Activated CD4-positive, alpha-beta T cell treated with anti-CD3 and anti-CD28 coated beads, Interleukin-2, amount 50 U/mL, for 4 hours (primary cell): ENCODE results near the gene TAC3.
"Not testable (repeated sequence)": the region's sequence is repeated elsewhere in the genome, so short reads cannot be mapped to it uniquely, and the experiment has no call there.

Experiments
- DNase-seq, 2 experiments: peaks; one replicate each; pipeline ENCODE4 v3.0.0-alpha.2; 2020

TAC3 gene

DNA sequence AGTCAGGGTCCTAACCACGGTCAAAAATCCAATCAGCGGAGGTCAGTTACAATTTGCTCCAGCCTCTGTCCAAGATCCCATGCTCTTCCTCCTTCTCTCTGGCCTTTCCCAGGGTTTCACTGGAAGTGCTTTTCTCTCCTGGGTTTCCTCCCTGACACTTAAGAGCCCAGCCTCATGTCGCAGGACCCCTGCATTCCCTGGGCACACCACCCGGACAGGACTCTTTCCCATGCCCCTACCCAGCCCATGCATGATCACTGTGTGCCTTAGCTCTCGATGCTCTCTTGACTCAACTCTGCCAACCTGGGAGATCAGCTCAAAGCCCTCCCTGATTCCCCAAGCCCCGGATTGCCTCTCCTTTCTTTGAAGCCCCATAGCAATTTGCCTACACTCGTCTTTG is 15.5 kb upstream of the TAC3 start:
- no peak for DNase-seq

DNA sequence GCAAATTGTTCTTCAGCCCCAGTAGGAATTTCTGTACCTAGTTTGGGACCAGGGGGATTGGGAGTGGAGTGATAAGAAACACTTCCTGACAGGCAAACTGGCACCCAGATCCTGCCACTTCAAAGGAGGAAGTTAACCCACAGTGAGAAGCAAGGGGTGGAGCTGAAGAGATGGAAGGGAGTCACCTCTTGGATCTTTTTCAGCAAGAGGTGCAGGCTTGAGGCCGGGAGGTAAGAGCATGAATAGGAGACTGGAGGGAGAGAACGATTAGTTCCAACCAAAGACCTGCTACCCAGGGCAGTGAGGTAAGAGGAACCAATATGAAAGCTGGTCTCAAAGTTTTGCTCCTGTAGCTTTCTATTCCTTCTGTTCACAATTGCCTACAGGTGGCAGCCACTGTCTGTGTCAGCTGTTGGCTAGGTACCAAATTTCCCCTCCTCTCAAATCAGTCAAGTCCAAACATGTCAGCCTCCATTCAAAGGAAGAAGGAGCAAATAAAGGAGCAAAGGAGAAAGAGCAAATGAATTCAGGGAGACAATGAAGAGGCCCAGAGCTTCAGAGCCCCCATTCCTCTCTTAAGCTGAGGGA is 14.9 kb upstream of the TAC3 start:
- DNase-seq: no peak

DNA sequence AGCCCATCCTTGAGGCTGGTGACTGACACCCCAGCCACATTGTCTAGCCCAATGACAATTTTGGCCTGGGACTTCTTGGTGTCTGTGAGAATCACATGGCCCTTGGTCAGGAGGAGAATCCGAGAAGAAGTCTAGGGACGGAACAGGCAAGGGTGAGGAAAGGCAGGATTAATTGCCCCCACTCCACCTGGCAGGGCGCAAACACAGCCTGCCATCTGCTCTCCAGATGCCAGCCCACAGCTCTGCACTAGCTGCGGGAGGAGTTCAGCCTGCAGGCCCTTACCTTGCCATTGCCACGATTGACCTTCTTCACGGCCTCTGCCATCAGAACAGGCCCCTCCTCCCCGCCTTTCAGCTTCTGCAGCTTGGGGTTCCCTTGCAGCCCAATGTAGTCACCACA is 13.1 kb upstream of the TAC3 start:
- DNase-seq: no peak

DNA sequence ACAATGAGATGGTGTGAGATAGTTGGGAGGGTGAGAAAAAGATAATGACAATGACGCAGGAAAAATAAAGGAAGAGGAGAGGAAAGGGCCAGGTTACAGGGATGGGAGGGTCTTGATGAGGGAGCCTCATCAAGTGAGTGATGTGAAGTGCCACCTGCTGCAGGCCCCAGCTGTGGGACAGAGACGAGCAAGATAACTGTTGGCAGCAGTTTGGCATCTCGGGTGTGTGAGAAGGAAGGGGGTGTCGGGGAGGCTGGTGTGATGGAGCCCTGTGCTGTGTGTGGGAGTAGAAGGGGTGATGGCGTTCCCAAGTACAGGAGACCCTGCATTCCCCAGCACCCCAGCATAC is 11.4 kb upstream of the TAC3 start:
- DNase-seq: no peak

DNA sequence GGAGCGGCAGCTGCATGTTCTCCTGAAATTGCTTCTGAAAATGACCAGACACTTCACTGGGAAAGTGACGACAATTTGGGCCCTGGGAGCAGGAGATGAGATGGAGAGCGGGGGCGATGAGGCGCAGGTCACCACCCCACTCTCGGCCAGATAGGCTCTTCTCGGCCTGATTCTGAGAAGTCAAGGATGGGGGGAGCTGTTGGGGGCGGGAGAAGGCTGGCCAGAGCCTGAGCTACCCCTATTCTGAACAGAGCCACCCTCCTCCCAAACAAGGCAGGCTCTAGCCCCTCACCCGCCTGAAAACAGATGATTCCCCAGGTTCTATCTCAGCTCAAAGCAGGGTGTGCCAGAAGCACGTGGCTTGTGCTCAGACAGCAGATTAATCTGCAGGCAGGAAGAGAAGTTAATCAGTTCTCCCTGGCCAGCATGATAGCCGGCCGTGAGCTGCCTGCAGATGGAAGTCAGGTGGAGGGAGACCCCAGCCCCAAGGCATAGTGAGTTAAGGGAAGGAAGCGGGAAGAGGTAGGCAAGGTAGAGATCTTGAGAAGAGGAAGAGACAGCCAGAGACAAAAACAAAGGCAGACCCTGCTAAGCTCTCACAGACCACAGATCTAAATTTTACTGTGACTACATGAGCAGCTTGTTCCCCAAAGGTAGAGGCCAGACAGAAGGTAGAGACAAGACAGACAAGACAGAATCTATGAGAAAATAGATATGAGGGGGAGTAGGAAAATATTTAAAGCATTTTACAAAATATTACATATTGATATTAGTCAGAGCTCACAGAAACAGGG is 10.9 kb upstream of the TAC3 start:
- DNase-seq: no peak

DNA sequence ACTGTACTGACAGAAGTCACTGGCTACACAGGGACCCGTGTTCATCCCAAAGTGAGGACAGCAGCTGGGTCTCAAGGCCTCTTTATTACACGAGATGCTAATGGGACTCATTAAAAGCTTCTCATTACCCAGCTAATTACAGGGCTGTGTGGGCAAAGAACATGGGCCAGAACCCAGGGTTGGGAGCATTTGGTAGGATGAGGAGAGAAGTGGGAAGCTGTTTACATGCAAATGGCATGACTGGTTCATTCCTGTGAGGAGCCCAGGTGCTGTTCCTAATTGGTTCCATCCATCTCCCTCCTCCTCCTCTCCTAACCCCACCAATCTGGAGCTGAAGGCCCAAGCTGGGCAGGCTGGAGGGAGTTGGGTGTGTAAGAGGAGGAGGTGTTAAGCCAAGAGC is 8.9 kb upstream of the TAC3 start:
- DNase-seq: no peak

DNA sequence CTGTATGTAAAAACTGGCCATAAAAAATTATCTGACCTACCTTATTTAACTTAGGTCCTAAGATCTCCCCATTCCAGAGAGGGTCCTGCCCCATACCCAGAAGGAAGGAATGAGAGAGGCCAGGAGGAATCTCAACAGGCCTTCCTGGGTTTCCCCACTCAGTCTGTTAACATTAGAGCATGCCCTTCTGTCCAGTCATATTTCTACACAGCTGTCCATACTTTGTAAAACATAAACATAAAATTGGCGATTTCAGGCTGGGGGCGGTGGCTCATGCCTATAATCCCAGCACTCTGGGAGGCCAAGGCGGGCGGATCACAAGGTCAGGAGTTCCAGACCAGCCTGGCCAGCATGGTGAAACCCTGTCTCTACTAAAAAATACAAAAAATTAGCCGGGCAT is 6.0 kb upstream of the TAC3 start:
- DNase-seq: not testable (repeated sequence)

DNA sequence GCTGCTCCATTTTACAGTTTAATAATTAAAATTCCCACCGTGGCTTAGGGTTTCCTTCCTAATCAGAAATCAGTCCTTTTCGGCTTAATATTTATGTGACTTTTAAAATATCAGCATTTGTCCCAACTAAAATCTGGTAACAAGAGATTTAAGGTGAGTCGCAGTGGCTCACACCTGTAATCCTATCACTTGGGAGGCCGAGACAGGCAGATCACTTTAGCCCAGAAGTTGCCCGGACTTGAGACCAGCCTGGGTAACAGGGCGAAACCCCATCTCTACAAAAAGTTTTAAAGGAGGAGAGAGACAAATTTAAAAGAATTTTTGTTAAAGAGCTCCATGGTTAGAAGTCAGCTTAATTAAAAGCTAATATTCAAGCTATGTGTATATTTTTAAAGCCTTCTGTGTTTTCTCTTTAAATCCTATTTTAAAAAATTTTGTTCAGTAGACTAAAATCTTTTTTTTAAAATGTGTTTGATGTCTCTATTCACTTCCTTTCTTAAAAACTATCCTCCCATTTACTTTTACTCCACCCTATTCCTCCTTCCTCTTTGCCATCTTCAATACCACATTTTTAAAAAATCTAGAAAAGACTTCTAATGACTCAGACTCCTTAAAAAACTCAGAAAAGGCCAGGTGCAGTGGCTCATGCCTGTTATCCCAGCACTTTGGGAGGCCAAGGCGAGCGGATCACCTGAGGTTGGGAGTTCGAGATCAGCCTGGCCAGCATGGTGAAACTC is 3.8 kb upstream of the TAC3 start:
- no peak for DNase-seq

DNA sequence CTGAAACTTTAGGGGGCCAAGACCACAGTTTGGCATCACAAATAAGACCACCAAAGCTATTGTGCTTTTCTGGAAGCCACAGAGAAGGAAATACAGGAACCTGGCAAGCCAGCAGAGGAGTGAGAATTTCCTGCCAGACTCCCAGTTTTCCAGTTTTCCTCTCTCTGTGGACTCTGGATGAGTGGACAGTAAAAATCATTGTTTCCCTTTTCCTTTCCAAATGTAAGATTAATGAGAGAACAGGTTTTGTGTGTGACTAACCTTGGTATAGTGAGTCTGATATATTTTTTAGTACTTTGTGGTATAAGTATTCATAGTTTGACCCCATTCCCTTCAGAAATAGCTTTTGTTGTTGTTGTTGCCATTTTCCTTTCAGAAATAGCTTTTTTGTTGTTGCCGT is 2.6 kb upstream of the TAC3 start:
- no peak for DNase-seq

DNA sequence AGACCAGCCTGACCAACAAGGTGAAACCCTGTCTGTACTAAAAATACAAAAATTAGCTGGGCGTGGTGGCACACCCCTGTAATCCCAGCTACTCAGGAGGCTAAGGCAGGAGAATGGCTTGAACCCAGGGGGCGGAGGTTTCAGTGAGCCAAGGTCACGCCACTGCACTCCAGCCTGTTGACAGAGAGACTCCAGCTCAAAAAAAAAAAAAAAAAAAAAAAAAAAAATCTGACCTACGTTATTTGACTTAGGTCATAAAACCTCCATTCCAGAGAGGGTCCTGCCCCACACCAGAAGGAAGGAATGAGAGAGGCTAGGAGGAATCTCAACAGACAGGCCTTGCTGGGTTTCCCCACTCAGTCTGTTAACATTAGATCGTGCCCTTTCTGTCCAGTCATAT is 2.0 kb upstream of the TAC3 start:
- DNase-seq: not testable (repeated sequence)

DNA sequence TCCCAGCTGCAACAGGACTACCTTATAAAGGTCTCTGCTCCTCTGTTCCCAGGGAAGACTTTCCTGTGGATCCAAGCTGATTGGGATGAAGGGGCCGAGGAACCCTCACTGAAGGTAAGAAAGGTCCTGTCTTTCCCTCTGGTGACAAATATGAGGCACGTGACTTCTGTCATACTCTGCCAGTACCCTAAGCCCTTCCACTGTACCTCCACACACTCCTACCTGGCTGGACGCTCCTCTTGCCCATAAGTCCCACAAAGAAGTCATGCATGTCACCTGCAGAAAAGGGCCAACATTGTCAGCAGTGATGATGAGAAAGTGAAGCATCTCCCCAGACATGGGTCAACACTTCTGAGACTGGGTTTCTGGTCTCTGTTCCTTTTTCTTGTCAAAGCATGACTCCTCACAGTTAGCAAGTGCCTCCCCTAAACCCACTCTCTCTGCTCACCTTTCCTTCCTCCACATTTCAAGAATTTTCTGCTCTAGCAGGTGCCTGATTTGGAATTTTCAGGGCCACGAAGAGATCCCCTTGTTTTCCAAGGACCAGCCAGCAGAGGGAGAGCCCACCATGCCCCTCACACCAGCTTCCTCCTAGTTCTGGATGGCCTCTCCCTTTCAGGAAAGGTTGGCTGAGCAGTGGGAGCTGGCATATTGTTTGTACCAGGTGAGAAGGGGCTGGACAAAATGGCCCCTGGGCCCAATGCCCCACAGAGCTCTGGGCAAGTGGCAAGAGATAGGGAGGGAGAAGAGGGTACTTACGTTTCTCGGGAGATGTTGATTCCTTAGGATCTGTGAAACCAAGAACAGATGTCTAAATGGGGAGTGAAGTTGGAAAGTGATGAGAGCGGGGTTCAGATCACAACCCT is 3.5 kb downstream of the TAC3 start:
- no peak for DNase-seq

DNA sequence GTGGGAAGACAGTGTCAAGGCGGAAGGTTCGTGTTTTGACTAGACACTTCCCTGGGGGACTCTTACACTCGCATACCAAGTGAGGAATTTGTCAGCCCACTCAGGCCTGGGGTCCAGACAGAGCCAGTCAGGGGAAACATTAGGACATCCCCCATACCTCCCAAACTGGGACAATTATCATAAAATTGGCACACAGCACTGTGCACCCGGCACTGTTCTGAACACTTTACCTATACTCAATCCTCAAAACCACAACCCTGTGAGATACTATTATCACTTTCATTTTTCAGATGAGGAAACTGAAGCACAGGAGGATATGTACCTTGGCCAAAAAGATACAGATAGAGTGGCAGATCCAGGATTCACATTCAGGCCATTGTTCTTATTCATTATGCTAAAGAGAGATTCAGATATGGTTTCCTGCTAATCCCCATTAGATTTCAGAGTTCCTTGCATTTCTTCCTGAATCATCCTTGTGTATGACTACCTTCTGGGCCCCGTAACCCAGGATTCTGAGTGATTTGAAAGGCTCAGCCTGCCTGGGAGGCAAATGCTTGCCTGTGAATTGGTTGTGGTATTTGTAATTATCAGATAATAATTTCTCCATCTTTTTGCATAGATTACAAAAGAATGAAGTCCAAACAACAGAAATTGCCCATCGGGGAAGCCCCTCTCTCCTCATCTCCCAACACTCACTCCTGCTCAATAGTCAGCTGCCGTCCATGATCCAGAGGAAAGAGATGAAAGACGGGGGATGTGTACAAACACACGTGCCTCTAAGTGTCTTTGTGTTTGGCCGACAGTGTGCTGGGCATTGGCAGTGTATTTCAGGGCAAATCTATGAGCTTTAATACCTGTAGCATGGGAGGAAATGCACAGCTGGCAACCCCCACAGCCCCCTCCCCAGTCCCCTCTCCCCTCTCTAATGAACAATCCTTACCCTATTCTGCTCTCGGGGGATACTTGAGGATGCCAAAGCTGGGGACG is 4.6 kb downstream of the TAC3 start:
- DNase-seq: no peak

DNA sequence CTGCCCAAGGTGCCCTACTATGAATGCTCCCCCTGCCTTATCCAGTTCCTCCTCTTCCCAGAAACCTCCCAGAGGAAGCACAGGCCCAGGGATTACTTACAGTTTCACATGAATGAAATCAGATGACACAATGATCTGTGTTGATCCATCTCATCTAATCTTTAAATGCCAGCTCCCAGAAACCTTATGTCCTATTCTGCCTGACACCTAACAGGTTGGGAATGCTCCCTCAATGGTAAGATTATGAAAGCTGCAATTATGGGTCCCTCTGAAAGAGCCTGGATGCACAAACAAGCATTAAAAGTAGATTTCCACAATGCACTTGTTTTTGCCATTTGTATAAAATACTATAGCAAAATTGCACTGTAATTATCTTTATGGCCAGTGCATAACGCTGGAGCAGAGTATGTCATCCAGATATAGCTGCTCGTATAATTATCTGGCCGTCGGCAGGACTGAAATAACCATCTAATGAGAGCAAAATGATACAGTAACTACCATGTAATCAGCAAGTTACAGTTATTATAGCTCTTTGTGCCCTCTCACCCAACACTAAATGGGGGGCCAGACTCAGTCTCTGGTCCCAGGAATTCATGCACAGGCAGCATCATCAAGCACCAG is 5.6 kb downstream of the TAC3 start:
- DNase-seq: no peak

DNA sequence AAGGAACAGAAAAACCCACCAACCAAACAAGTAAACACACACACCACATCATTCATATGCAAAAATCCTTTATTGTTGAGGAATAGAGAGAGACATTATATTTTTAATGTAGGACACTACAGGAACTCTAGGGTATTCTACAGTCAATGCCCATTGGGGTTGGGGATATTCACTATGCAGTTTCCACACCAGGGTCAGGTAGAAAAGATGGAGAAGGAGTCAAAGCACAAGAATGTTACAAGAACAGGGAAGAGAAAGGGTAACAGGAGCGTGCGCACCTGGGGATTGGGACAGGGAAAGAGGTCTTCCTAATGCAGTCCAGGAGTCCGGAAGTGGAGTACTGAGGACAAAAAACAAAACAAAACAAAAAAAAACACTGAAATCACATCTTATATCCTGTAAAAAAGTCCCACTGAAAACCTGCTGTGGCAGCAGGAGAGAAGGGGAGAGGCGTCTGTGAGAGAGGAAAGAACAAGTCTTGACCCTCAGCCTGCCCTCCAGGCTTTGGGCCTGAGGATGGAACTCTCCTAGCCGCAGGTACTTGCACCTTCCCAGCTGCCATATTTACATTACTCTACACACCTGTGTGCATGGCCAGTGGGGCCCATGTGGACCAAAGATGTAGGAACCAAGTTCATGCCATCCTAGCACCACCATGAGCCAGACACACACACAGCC is 6.2 kb downstream of the TAC3 start:
- DNase-seq: no peak

DNA sequence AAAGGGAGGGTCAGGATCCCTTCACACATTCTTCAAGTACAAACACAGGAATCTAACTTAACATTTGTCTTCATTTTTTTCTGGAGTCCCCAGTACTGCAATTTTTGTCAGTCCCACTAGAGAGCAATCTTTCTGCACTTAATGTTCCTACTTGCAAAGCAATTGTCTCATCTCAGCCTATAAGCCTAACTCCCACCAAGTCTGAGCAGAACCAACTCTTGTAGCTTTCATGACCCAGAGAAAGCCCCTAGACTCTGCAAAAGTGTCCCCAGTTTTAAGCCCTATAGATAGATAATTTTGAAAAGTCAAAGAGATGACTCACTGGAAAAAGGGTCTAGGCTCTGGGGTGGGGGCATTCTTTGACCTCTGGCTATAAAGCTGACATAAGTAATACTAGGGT is 8.2 kb downstream of the TAC3 start:
- DNase-seq: no peak

DNA sequence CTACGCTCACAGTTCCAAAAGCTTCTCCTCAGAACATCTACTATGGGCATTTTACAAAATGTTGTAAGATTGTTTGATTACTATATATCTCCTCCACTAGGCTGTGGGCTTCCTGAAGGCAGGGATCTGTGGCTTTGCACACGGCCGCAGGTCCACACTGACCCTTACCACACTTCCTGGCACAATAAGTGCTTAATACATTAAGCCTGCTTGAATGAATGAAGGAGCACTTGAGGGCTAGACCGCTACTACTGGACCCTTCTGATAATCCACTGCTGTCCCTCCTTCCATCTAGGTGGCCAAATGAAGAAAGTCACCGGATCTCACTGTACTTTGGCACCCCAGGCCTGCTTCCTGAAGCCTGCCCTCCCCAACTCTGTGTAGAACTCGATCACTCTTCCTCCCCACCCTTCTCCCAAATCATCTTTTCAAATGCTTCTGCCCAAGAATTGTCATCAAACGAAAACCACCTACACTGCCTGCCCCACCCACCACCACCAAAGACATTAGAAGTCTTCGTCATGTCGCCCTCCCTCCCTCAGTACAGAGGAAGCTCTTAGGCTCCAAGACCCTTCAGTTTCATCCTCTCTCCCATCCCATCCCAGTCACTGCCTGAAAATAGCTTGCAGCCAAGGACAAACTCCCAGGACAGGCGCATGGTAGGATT is 9.4 kb downstream of the TAC3 start:
- DNase-seq: no peak

DNA sequence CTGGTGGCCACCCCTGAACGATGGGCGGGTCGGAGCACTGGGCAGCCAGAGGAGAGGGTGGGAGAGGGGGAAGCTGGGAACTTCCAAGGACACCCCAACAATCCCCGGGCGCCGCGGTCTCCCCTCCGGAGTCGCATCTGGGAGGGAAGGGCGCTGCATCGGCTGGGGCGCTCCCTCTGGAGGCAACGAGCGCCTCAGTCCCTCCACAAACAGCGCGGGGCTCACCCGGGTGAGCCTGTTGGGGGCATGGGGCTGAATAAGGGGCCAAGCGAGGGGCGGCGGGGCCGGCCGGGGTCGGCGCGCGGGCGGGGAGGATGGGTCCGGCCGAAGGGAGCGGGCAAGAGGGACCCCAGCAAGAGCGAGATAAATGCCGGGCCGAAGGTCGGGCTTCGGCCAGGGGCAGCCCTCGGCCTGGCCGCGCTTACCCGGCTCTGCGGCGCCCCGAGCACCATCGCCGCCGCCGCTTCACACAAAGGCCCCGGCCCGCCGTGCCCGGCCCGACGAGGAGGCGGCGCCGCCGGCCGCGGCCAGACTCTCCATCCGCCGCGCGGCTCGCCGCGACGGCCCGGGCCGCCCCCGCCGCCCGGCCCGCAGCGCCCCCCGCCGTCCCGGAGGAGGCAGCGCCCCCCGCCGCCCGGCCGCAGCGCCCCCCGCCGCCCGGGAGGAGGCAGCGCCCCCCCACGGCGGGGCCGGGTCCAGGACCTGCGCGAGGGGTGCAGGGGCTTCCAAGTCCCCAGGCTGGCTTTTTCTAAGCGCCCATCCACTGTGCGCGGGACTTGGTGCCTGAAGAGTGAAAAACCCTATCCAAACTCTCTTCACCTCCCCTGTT is 10.1 kb downstream of the TAC3 start, which contains the start of gene ZBTB39:
ZBTB39 (minus strand) TSS at position 567 of the 829 bp plus-strand sequence. CDS start 1,629 bp downstream, outside the sequence.
- DNase-seq: peak; percentile 39 to 42

DNA sequence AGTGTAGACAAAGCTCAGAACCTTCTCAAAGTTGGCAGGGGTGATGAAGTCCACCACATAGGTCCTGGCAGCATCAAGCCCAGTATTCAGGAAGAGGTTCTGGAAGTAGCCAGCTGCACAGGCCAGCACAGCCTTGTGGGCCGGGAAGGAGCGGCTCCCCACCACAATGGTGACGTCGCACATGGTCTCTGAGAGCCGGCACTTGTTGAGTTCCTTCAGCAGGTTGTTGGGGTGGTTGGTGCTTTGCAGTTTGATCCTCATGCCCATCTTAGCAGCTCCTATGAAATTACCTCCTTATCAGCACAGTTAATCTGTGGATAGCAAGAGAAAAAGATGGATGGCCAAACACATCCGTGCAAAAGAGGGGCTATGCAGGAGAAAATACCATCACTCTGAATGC is 11.7 kb downstream of the TAC3 start:
- no peak for DNase-seq

DNA sequence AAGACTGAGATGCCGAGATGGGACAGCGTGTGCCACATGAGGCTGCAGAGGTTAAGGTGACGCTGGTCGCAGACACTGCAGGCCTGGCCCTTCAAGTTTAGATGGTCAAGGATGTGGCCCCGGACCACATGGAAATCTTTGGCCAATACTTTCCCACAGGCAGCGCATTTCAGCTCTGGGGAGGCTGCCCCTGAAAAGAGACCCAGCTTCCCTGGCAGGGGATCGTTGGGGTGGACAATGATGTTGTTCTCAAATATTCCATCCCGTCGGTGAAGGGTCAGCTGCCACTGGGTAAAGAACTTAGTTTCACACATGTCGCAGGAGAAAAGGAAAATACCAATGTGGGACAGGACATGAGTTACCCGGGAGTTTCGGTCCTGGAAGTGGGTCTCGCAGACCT is 12.9 kb downstream of the TAC3 start:
- DNase-seq: no peak
